ENCODE measurements around the gene ATL3. TPM values are rescaled to one million over a fixed set of nuclear protein-coding genes. Genes with fewer than 3 reads are reported as not detected.

ATL3 gene
- total and polyA plus RNA-seq, 2 donors (not counting 1 experiment from before 2014, with no cell fraction given) = 111 to 147 TPM

- no peak for DNase-seq (ENCODE audit: low read depth in 2 of 2)
- Histone ChIP-seq H2AFZ (ENCODE audit: low read length) (no peak overlapping the region), H4K20me1 (ENCODE audit: control insufficient read depth, extremely low read depth, insufficient read depth, low read length) (no peaks in the 10 kb centered on the region), H3K27me3 (ENCODE audit: control insufficient read depth, insufficient read depth, low read length) (no peaks in the 10 kb centered on the region), H3K79me2 (ENCODE audit: control insufficient read depth, insufficient read depth, low read length) (no peaks in the 10 kb centered on the region), H3K36me3 (ENCODE audit: control insufficient read depth, insufficient read depth, low read length) (peaks cover 6% of the 10 kb centered on the region), H3K4me3 (replicated peaks in 1 of 4; ENCODE audit: control extremely low read depth in 1 of 4, insufficient read depth in 1 of 4, low read depth in 3 of 4, low read length in 4 of 4) (no peak overlapping the region), H3K9me3 (ENCODE audit: control insufficient read depth, insufficient read depth, low read depth, low read length) (no peaks in the 10 kb centered on the region), H3K27ac (ENCODE audit: insufficient read depth, low read length) (no peak overlapping the region), H3K4me2 (ENCODE audit: extremely low read depth, insufficient read depth, low read length) (no peak overlapping the region), H3K9ac (ENCODE audit: insufficient read depth, low read length) (no peak overlapping the region), H3K4me1 (ENCODE audit: control insufficient read depth, extremely low read depth, insufficient read depth, low read length) (no peaks in the 10 kb centered on the region)
- TF ChIP-seq, protein P1, sequence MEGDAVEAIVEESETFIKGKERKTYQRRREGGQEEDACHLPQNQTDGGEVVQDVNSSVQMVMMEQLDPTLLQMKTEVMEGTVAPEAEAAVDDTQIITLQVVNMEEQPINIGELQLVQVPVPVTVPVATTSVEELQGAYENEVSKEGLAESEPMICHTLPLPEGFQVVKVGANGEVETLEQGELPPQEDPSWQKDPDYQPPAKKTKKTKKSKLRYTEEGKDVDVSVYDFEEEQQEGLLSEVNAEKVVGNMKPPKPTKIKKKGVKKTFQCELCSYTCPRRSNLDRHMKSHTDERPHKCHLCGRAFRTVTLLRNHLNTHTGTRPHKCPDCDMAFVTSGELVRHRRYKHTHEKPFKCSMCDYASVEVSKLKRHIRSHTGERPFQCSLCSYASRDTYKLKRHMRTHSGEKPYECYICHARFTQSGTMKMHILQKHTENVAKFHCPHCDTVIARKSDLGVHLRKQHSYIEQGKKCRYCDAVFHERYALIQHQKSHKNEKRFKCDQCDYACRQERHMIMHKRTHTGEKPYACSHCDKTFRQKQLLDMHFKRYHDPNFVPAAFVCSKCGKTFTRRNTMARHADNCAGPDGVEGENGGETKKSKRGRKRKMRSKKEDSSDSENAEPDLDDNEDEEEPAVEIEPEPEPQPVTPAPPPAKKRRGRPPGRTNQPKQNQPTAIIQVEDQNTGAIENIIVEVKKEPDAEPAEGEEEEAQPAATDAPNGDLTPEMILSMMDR (conservative IDR thresholded peaks at IDR 0.05 in 1 of 2, IDR thresholded peaks at IDR 0.05 in 1 of 2; ENCODE audit: low read depth in 1 of 2, low read length in 2 of 2) = no peak
- TF ChIP-seq EZH2 (IDR thresholded peaks at IDR 0.05; ENCODE audit: low read length, missing control alignments) = no peak
These were observed 41.8 kb downstream of the ATL3 start for GRCh38 chr11:63629426-63629825.

- TF ChIP-seq, protein P1 (conservative IDR thresholded peaks at IDR 0.05 in 1 of 2, IDR thresholded peaks at IDR 0.05 in 1 of 2; ENCODE audit: low read depth in 1 of 2, low read length in 2 of 2) = no peak
- no peak for TF ChIP-seq EZH2 (IDR thresholded peaks at IDR 0.05; ENCODE audit: low read length, missing control alignments)
- H2AFZ ChIP-seq (ENCODE audit: low read length) = no peak overlapping the region
- no peak overlapping the region for H3K27ac ChIP-seq (ENCODE audit: insufficient read depth, low read length)
- no peak for DNase-seq (ENCODE audit: low read depth in 2 of 2)
- H3K9me3 ChIP-seq (ENCODE audit: control insufficient read depth, insufficient read depth, low read depth, low read length) = no peaks in the 10 kb centered on the region
- no peaks in the 10 kb centered on the region for H3K36me3 ChIP-seq (ENCODE audit: control insufficient read depth, insufficient read depth, low read length)
- no peaks in the 10 kb centered on the region for H3K4me1 ChIP-seq (ENCODE audit: control insufficient read depth, extremely low read depth, insufficient read depth, low read length)
- H4K20me1 ChIP-seq (ENCODE audit: control insufficient read depth, extremely low read depth, insufficient read depth, low read length) = no peaks in the 10 kb centered on the region
- no peak overlapping the region for H3K4me2 ChIP-seq (ENCODE audit: extremely low read depth, insufficient read depth, low read length)
- no peak overlapping the region for H3K4me3 ChIP-seq (replicated peaks in 1 of 4; ENCODE audit: control extremely low read depth in 1 of 4, insufficient read depth in 1 of 4, low read depth in 3 of 4, low read length in 4 of 4)
- no peaks in the 10 kb centered on the region for H3K27me3 ChIP-seq (ENCODE audit: control insufficient read depth, insufficient read depth, low read length)
- H3K9ac ChIP-seq (ENCODE audit: insufficient read depth, low read length) = no peak overlapping the region
- no peaks in the 10 kb centered on the region for H3K79me2 ChIP-seq (ENCODE audit: control insufficient read depth, insufficient read depth, low read length)
These were observed 47.5 kb downstream of the ATL3 start for GRCh38 chr11:63623513-63624140.

DNA sequence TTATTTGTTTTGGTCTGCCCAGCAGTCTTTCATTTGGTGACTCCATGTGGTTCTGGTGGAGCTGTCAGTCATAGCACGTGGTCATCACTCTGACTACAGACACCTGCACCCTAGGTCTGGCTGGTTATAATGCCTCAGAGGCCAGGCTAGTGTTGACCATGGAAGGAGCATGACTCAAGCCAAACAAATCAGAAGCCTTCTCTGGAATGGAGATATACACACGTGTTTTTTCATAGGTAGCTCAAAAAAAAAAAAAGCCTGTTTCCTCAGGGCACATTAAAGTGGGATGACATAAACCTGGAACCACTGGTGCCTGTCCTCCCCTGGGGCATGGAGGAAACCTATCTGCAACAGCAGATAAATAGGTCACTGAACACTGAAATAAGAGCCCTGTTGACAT, 48.9 kb downstream of the ATL3 start:
- Histone ChIP-seq H2AFZ (ENCODE audit: low read length) (no peak overlapping the region), H3K9ac (ENCODE audit: insufficient read depth, low read length) (no peak overlapping the region), H3K27me3 (ENCODE audit: control insufficient read depth, insufficient read depth, low read length) (no peaks in the 10 kb centered on the region), H3K4me1 (ENCODE audit: control insufficient read depth, extremely low read depth, insufficient read depth, low read length) (no peaks in the 10 kb centered on the region), H3K4me2 (ENCODE audit: extremely low read depth, insufficient read depth, low read length) (no peak overlapping the region), H3K36me3 (ENCODE audit: control insufficient read depth, insufficient read depth, low read length) (no peaks in the 10 kb centered on the region), H3K79me2 (ENCODE audit: control insufficient read depth, insufficient read depth, low read length) (no peaks in the 10 kb centered on the region), H4K20me1 (ENCODE audit: control insufficient read depth, extremely low read depth, insufficient read depth, low read length) (no peaks in the 10 kb centered on the region), H3K9me3 (ENCODE audit: control insufficient read depth, insufficient read depth, low read depth, low read length) (no peaks in the 10 kb centered on the region), H3K27ac (ENCODE audit: insufficient read depth, low read length) (no peak overlapping the region), H3K4me3 (replicated peaks in 1 of 4; ENCODE audit: control extremely low read depth in 1 of 4, insufficient read depth in 1 of 4, low read depth in 3 of 4, low read length in 4 of 4) (no peak overlapping the region)
- TF ChIP-seq, protein P1 (conservative IDR thresholded peaks at IDR 0.05 in 1 of 2, IDR thresholded peaks at IDR 0.05 in 1 of 2; ENCODE audit: low read depth in 1 of 2, low read length in 2 of 2) = no peak
- no peak for TF ChIP-seq EZH2 (IDR thresholded peaks at IDR 0.05; ENCODE audit: low read length, missing control alignments)
- DNase-seq (ENCODE audit: low read depth in 2 of 2) = no peak
